ENCODE results near the gene MYOG. TPM values are rescaled to one million over a fixed set of nuclear protein-coding genes. Genes with fewer than 3 reads are reported as not detected.

MYOG gene
- total and polyA plus RNA-seq, 7 experiments from 2014 or later, result not detected

DNA sequence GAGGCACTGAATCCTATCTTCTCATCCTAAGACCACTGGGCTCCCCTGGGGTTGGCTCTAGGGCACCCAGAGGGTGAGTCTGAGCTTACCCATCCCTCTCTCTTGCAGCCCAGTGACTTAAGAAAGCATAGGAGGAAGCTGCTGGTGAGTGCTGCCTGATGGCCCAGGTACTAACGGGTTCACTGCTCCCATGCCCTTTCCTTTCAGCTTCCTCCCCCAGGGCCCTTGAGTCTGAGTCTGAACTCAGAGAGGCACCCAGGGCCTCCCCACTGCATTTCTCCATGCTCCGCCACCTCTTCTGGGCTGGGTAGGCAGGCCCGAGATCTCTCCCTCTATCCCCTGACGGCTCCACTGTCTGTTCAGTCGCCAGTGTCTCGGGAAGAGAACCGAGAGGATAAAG, 29.8 kb downstream of the MYOG start:
- Mint-ChIP-seq H3K4me3 (no peak overlapping the region), H3K27ac (no peak overlapping the region), H3K36me3 (peaks cover 0 to 11% (median 0%) of the 10 kb centered on the region in 5 donors), H3K9me3 (no peaks in the 10 kb centered on the region), H3K4me1 (peaks cover 0 to 3% (median 0%) of the 10 kb centered on the region in 7 donors), H3K27me3 (peaks cover 0 to 27% (median 5%) of the 10 kb centered on the region in 5 donors)
- no peaks in the 10 kb centered on the region for H3K9me3 ChIP-seq (ENCODE audit: control insufficient read depth in 2 of 3, low read length in 3 of 3)
- POLR2A ChIA-PET, result no interaction called here
- no peak overlapping the region for H3K27ac ChIP-seq (ENCODE audit: low read depth, low read length)
- H3K4me3 ChIP-seq (ENCODE audit: low read length), result no peak overlapping the region
- no peaks in the 10 kb centered on the region for H3K27me3 ChIP-seq (ENCODE audit: control insufficient read depth in 2 of 2, insufficient read depth in 2 of 2, low read length in 2 of 2)
- intact Hi-C loops (cut with micrococcal nuclease), result no loop called here
- no peak for DNase-seq
- H3K36me3 ChIP-seq (ENCODE audit: control insufficient read depth in 2 of 3, insufficient read depth in 3 of 3, low read length in 3 of 3), result no peaks in the 10 kb centered on the region
- H3K4me1 ChIP-seq (ENCODE audit: control insufficient read depth in 2 of 2, insufficient read depth in 2 of 2, low read length in 2 of 2), result no peaks in the 10 kb centered on the region
- ATAC-seq, result no peak
- CTCF ChIA-PET, result no interaction called here

DNA sequence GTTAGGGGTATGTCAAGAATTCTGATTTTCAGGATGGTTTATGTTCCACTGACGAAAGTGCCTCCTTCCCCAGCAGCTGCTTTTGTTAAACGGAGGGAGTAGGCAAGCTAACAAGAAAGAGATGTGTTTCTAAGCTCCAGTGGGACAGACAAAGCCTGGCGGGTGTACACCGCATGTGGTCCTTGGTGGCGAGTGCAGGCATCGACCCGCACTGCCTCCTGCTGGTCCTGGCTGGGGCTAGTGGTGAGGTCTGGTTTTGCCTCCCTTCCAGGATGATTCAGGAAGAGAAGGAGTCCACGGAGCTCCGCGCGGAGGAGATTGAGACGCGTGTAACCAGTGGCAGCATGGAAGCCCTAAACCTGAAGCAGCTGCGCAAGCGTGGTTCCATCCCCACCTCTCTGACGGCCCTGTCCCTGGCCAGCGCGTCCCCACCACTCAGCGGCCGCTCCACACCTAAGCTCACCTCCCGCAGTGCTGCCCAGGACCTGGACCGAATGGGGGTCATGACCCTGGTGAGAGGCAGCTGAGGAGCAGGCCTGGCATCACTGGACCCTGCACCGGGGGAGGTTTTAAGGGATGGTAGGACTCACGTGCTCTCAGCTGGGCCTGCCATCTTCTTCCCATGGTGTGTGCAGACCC, 30.5 kb downstream of the MYOG start:
- H3K4me1 Mint-ChIP-seq, result peaks cover 0 to 3% (median 0%) of the 10 kb centered on the region in 7 donors
- peaks cover 0 to 11% (median 0%) of the 10 kb centered on the region in 5 donors for H3K36me3 Mint-ChIP-seq
- no peak overlapping the region for H3K4me3 ChIP-seq (ENCODE audit: low read length)
- H3K27me3 ChIP-seq (ENCODE audit: control insufficient read depth in 2 of 2, insufficient read depth in 2 of 2, low read length in 2 of 2), result no peaks in the 10 kb centered on the region
- H3K27ac ChIP-seq (ENCODE audit: low read depth, low read length), result no peak overlapping the region
- peaks cover 0 to 31% (median 7%) of the 10 kb centered on the region in 5 donors for H3K27me3 Mint-ChIP-seq
- H3K4me3 Mint-ChIP-seq, result no peak overlapping the region
- intact Hi-C loops (cut with micrococcal nuclease), result no loop called here
- no peaks in the 10 kb centered on the region for H3K9me3 Mint-ChIP-seq
- ChIA-PET CTCF (interaction anchor here (2.0 kb wide), 1 partner anchor 16 kb away, joined by 5 read pairs; no protein-coding TSS in a partner anchor), POLR2A (no interaction called here)
- no peaks in the 10 kb centered on the region for H3K9me3 ChIP-seq (ENCODE audit: control insufficient read depth in 2 of 3, low read length in 3 of 3)
- no peak for ATAC-seq
- no peaks in the 10 kb centered on the region for H3K4me1 ChIP-seq (ENCODE audit: control insufficient read depth in 2 of 2, insufficient read depth in 2 of 2, low read length in 2 of 2)
- no peak overlapping the region for H3K27ac Mint-ChIP-seq
- DNase-seq, result no peak
- H3K36me3 ChIP-seq (ENCODE audit: control insufficient read depth in 2 of 3, insufficient read depth in 3 of 3, low read length in 3 of 3), result no peaks in the 10 kb centered on the region

DNA sequence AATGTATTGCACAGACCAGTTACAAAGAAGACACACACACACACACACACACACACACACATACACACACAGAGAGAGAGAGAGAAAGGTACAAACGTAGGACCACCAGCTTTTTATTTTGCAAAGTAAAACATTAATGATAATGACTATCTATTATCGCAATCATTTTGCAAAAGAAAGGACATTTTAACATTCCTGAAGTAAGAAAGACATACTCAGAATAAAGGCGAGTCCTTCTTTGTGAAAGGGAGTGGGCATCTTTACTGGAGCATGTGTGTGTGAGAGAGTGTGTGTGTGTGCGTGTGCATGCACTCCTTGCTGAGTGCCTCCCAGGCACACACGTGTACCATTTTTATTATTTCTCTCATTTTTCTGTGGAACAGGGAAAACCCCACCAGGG, 31.2 kb downstream of the MYOG start:
- no peak overlapping the region for H3K4me3 Mint-ChIP-seq
- no peak for DNase-seq
- H3K27me3 Mint-ChIP-seq, result peaks cover 0 to 32% (median 7%) of the 10 kb centered on the region in 5 donors
- Histone ChIP-seq H3K27me3 (ENCODE audit: control insufficient read depth in 2 of 2, insufficient read depth in 2 of 2, low read length in 2 of 2) (no peaks in the 10 kb centered on the region), H3K4me1 (ENCODE audit: control insufficient read depth in 2 of 2, insufficient read depth in 2 of 2, low read length in 2 of 2) (no peaks in the 10 kb centered on the region), H3K4me3 (ENCODE audit: low read length) (no peak overlapping the region), H3K9me3 (ENCODE audit: control insufficient read depth in 2 of 3, low read length in 3 of 3) (no peaks in the 10 kb centered on the region), H3K27ac (ENCODE audit: low read depth, low read length) (no peak overlapping the region), H3K36me3 (ENCODE audit: control insufficient read depth in 2 of 3, insufficient read depth in 3 of 3, low read length in 3 of 3) (no peaks in the 10 kb centered on the region)
- peaks cover 0 to 6% (median 0%) of the 10 kb centered on the region in 5 donors for H3K36me3 Mint-ChIP-seq
- no peaks in the 10 kb centered on the region for H3K9me3 Mint-ChIP-seq
- peaks cover 0 to 3% (median 0%) of the 10 kb centered on the region in 7 donors for H3K4me1 Mint-ChIP-seq
- ChIA-PET CTCF (interaction anchor here (2.0 kb wide), 1 partner anchor 15 kb away, joined by 5 read pairs; no protein-coding TSS in a partner anchor), POLR2A (no interaction called here)
- no peak for ATAC-seq
- intact Hi-C loops (cut with micrococcal nuclease), result no loop called here
- no peak overlapping the region for H3K27ac Mint-ChIP-seq

- Histone ChIP-seq H3K27me3 (ENCODE audit: control insufficient read depth in 2 of 2, insufficient read depth in 2 of 2, low read length in 2 of 2) (no peaks in the 10 kb centered on the region), H3K4me3 (ENCODE audit: low read length) (no peak overlapping the region), H3K4me1 (ENCODE audit: control insufficient read depth in 2 of 2, insufficient read depth in 2 of 2, low read length in 2 of 2) (no peaks in the 10 kb centered on the region), H3K9me3 (ENCODE audit: control insufficient read depth in 2 of 3, low read length in 3 of 3) (no peaks in the 10 kb centered on the region), H3K36me3 (ENCODE audit: control insufficient read depth in 2 of 3, insufficient read depth in 3 of 3, low read length in 3 of 3) (no peaks in the 10 kb centered on the region), H3K27ac (ENCODE audit: low read depth, low read length) (no peak overlapping the region)
- H3K36me3 Mint-ChIP-seq, result peaks cover 0 to 6% (median 0%) of the 10 kb centered on the region in 5 donors
- H3K9me3 Mint-ChIP-seq, result no peaks in the 10 kb centered on the region
- ATAC-seq (no peak), DNase-seq (no peak)
- H3K4me1 Mint-ChIP-seq, result peaks cover 0 to under 1% (median 0%) of the 10 kb centered on the region in 7 donors
- no peak overlapping the region for H3K4me3 Mint-ChIP-seq
- peaks cover 0 to 28% (median 7%) of the 10 kb centered on the region in 5 donors for H3K27me3 Mint-ChIP-seq
- intact Hi-C loops (cut with micrococcal nuclease), result no loop called here
- H3K27ac Mint-ChIP-seq, result no peak overlapping the region
- ChIA-PET POLR2A (no interaction called here), CTCF (interaction anchor here (2.0 kb wide), 1 partner anchor 15 kb away, joined by 5 read pairs; no protein-coding TSS in a partner anchor)
Observed at GRCh38 chr1:203054184-203054583, 31.6 kb downstream of the MYOG start.

DNA sequence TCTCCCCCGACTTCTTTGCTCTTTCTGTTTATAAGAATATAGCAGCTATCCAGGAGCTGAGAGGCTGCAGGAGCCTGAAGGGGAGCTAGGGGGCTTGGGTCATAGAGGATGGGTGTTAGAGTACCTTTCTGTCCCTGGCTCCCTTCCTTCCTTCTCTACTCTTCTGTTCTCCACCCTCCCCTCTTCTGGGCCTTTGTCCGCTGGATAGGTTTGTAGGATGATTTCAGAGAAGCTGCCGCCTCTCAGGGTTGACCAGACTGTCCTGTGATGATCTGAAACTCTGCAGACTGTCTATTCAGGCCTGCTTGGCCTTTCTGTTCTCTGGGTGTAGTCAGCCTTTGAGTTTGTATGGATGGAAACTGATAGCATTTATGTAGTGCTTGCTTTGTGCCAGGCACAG, 33.2 kb downstream of the MYOG start:
- Mint-ChIP-seq H3K27me3 (peaks cover 0 to 29% (median 9%) of the 10 kb centered on the region in 5 donors), H3K36me3 (peaks cover 0 to 6% (median 0%) of the 10 kb centered on the region in 5 donors), H3K4me1 (no peaks in the 10 kb centered on the region), H3K4me3 (no peak overlapping the region), H3K9me3 (no peaks in the 10 kb centered on the region), H3K27ac (no peak overlapping the region)
- ATAC-seq (no peak), DNase-seq (no peak)
- H3K9me3 ChIP-seq (ENCODE audit: control insufficient read depth in 2 of 3, low read length in 3 of 3), result no peaks in the 10 kb centered on the region
- ChIA-PET POLR2A (no interaction called here), CTCF (no interaction called here)
- no peak overlapping the region for H3K27ac ChIP-seq (ENCODE audit: low read depth, low read length)
- H3K27me3 ChIP-seq (ENCODE audit: control insufficient read depth in 2 of 2, insufficient read depth in 2 of 2, low read length in 2 of 2), result no peaks in the 10 kb centered on the region
- H3K4me1 ChIP-seq (ENCODE audit: control insufficient read depth in 2 of 2, insufficient read depth in 2 of 2, low read length in 2 of 2), result no peaks in the 10 kb centered on the region
- H3K36me3 ChIP-seq (ENCODE audit: control insufficient read depth in 2 of 3, insufficient read depth in 3 of 3, low read length in 3 of 3), result no peaks in the 10 kb centered on the region
- H3K4me3 ChIP-seq (ENCODE audit: low read length), result no peak overlapping the region
- intact Hi-C loops (cut with micrococcal nuclease), result no loop called here

DNA sequence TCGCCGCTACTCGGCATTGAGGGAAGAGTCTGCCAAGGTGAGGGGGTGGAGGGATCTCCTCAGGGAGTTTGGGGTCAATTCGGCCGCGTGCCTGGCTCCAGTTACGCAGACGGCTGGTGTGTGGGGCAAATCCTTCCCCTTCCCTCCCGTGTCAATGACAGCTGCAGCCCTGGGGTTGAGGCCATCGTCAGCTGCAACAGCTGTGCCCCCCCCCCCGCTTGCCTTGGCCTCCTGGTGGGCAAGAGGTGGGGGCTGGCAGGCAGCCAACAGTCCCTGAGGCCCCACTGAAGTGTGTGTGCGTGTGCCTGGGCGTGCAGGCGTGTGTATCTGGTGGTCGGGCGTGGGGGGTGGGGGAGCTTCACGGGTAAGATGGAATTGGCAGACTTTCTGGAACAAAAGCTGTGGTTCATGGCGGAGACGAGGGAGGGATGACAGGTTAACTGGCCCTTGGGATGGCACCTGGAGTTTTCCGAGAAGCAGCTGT, 33.9 kb downstream of the MYOG start:
- Histone ChIP-seq H3K27ac (ENCODE audit: low read depth, low read length) (no peak overlapping the region), H3K4me3 (ENCODE audit: low read length) (no peak overlapping the region), H3K27me3 (ENCODE audit: control insufficient read depth in 2 of 2, insufficient read depth in 2 of 2, low read length in 2 of 2) (no peaks in the 10 kb centered on the region), H3K36me3 (ENCODE audit: control insufficient read depth in 2 of 3, insufficient read depth in 3 of 3, low read length in 3 of 3) (no peaks in the 10 kb centered on the region), H3K4me1 (ENCODE audit: control insufficient read depth in 2 of 2, insufficient read depth in 2 of 2, low read length in 2 of 2) (no peaks in the 10 kb centered on the region), H3K9me3 (ENCODE audit: control insufficient read depth in 2 of 3, low read length in 3 of 3) (no peaks in the 10 kb centered on the region)
- H3K36me3 Mint-ChIP-seq, result peaks cover 0 to 6% (median 0%) of the 10 kb centered on the region in 5 donors
- no peaks in the 10 kb centered on the region for H3K9me3 Mint-ChIP-seq
- H3K4me1 Mint-ChIP-seq, result peaks cover 0 to 4% (median 0%) of the 10 kb centered on the region in 7 donors
- intact Hi-C loops (cut with micrococcal nuclease), result no loop called here
- no peak overlapping the region for H3K4me3 Mint-ChIP-seq
- H3K27ac Mint-ChIP-seq, result peak overlapping the region in 1 of 9 donors; percentile 31
- ChIA-PET POLR2A (no interaction called here), CTCF (no interaction called here)
- H3K27me3 Mint-ChIP-seq, result peaks cover 0 to 27% (median 9%) of the 10 kb centered on the region in 5 donors
- no peak for DNase-seq
- no peak for ATAC-seq

GRCh38 chr1:203050826-203051225, 35.0 kb downstream of the MYOG start:
- CTCF ChIA-PET, result no interaction called here

More at GRCh38 chr1:203050826-203051225, 35.0 kb downstream of the MYOG start:
- ATAC-seq (no peak), DNase-seq (no peak)
- POLR2A ChIA-PET, result no interaction called here
- no peaks in the 10 kb centered on the region for H3K9me3 ChIP-seq (ENCODE audit: control insufficient read depth in 2 of 3, low read length in 3 of 3)
- H3K36me3 ChIP-seq (ENCODE audit: control insufficient read depth in 2 of 3, insufficient read depth in 3 of 3, low read length in 3 of 3), result no peaks in the 10 kb centered on the region
- Mint-ChIP-seq H3K4me3 (no peak overlapping the region), H3K36me3 (peaks cover 0 to 3% (median 0%) of the 10 kb centered on the region in 5 donors), H3K4me1 (peaks cover 0 to 6% (median 0%) of the 10 kb centered on the region in 7 donors), H3K27ac (no peak overlapping the region), H3K27me3 (peaks cover 0 to 22% (median 9%) of the 10 kb centered on the region in 5 donors), H3K9me3 (no peaks in the 10 kb centered on the region)
- no peak overlapping the region for H3K27ac ChIP-seq (ENCODE audit: low read depth, low read length)
- no peaks in the 10 kb centered on the region for H3K27me3 ChIP-seq (ENCODE audit: control insufficient read depth in 2 of 2, insufficient read depth in 2 of 2, low read length in 2 of 2)
- intact Hi-C loops (cut with micrococcal nuclease), result no loop called here
- H3K4me1 ChIP-seq (ENCODE audit: control insufficient read depth in 2 of 2, insufficient read depth in 2 of 2, low read length in 2 of 2), result no peaks in the 10 kb centered on the region
- H3K4me3 ChIP-seq (ENCODE audit: low read length), result no peak overlapping the region

All from naive thymus-derived CD4-positive, alpha-beta T cell (primary cell).